ENCODE data around the gene HTR2C.

The HTR2C gene

GRCh38 chrX:114952696-114953095, 368.8 kb downstream of the HTR2C start:
- TF ChIP-seq CTCF (conservative IDR thresholded peaks at IDR 0.05; ENCODE audit: low read depth, low read length) = no peak
- no peak overlapping the region for H3K4me3 ChIP-seq (ENCODE audit: low read length)
- DNase-seq (ENCODE audit: low read depth) = no peak
